WERI-Rb-1 (cell line): ENCODE measurements around the gene ATP7B.

Source experiments
- DNase-seq: peaks from one replicate; pipeline ENCODE4 v3.0.0-alpha.2; 2020
- H3K27ac ChIP-seq: fragments of 250-450 bp; sonication (Bioruptor Pico); 2 replicates; pipeline ENCODE4 v1.5.1; 2020; ENCODE audit warnings: mild to moderate bottlenecking, moderate library complexity
- H3K27me3 ChIP-seq: fragments of 250-450 bp; sonication (Bioruptor Pico); 2 replicates; pipeline ENCODE4 v1.5.1; 2021; ENCODE audit warnings: mild to moderate bottlenecking, low read depth, moderate library complexity; ENCODE audit not compliant: insufficient read depth, severe bottlenecking
- H3K36me3 ChIP-seq: fragments of 250-450 bp; sonication (Bioruptor Pico); 2 replicates; pipeline ENCODE4 v1.5.1; 2020; ENCODE audit warnings: mild to moderate bottlenecking, moderate library complexity
- H3K4me3 ChIP-seq: 2 replicates; pipeline ENCODE4 v1.5.1; 2011; ENCODE audit warnings: low read depth, mild to moderate bottlenecking, control low read depth, low read length
- H3K9me3 ChIP-seq: fragments of 250-450 bp; sonication (Bioruptor Pico); 2 replicates; pipeline ENCODE4 v1.5.1; 2021; ENCODE audit warnings: mild to moderate bottlenecking, moderate library complexity; ENCODE audit not compliant: severe bottlenecking
- TF ChIP-seq, protein P1 (sequence below): IDR thresholded peaks from 2 replicates; pipeline ENCODE4 v1.5.1; 2011; ENCODE audit warnings: low read depth, mild to moderate bottlenecking, control low read depth, inconsistent platforms, low read length

Gene ATP7B

DNA sequence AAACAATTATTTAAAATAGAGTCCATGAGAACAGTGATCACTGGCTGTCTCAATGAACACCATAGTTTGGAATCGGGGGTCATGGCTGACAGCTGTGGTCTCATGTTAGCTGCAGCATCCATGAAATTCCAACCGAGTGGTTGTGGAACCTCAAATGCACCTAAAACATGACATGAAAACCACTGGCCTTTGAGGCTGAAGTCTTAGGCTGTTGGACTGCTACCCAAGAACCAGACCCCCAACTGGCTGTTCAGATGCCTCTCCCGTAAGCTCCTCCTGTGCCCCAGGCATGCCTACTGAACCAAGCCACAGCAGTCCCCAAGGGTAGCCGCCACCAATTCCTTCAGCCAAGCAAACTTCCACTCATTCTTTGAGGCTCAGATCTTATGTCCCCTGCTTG is 50.5 kb downstream of the ATP7B start:
- TF ChIP-seq, protein P1, sequence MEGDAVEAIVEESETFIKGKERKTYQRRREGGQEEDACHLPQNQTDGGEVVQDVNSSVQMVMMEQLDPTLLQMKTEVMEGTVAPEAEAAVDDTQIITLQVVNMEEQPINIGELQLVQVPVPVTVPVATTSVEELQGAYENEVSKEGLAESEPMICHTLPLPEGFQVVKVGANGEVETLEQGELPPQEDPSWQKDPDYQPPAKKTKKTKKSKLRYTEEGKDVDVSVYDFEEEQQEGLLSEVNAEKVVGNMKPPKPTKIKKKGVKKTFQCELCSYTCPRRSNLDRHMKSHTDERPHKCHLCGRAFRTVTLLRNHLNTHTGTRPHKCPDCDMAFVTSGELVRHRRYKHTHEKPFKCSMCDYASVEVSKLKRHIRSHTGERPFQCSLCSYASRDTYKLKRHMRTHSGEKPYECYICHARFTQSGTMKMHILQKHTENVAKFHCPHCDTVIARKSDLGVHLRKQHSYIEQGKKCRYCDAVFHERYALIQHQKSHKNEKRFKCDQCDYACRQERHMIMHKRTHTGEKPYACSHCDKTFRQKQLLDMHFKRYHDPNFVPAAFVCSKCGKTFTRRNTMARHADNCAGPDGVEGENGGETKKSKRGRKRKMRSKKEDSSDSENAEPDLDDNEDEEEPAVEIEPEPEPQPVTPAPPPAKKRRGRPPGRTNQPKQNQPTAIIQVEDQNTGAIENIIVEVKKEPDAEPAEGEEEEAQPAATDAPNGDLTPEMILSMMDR = no peak
- Histone ChIP-seq H3K27me3 (no peaks in the 10 kb centered on the region), H3K36me3 (no peaks in the 10 kb centered on the region), H3K27ac (no peak overlapping the region), H3K4me3 (no peak overlapping the region), H3K9me3 (no peaks in the 10 kb centered on the region)
- no peak for DNase-seq

DNA sequence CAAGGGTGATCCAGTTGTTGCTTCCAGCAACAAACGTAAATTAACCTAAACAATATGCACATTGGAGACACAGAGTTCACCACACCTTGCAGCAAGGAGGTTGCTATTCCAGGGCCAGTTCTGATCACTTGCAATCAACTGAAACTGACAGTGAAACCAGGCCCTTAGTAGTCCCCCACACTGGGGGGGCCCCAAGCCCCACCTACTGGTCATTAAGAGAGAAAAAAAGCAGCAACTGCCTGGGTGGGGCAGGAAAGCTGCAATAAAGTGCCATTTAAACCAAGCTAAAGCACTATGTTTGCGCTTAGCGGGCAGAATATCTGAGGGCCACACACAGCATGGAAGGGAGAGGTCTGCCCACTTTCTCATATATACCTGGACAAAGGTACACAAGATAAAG is 51.5 kb downstream of the ATP7B start:
- Histone ChIP-seq H3K9me3 (no peaks in the 10 kb centered on the region), H3K36me3 (no peaks in the 10 kb centered on the region), H3K4me3 (no peak overlapping the region), H3K27ac (no peak overlapping the region), H3K27me3 (no peaks in the 10 kb centered on the region)
- TF ChIP-seq, protein P1 = no peak
- DNase-seq = no peak

DNA sequence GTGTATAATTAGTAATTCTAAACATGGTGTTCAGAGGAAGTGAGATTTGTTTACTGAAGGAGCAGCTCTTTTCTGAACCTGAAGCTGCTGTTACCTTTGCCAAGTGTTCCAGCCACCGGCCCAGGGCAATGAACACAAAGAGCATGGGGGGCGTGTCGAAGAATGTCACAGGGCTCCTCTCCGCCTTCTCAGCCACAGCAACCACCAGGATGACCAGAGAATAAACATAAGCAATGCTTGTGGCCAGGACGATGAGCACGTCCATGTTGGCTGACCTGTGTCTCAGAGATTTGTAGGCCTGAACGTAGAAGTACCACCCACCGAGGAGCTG is 53.1 kb downstream of the ATP7B start:
- TF ChIP-seq, protein P1 = no peak
- Histone ChIP-seq H3K36me3 (no peaks in the 10 kb centered on the region), H3K9me3 (no peaks in the 10 kb centered on the region)

DNA sequence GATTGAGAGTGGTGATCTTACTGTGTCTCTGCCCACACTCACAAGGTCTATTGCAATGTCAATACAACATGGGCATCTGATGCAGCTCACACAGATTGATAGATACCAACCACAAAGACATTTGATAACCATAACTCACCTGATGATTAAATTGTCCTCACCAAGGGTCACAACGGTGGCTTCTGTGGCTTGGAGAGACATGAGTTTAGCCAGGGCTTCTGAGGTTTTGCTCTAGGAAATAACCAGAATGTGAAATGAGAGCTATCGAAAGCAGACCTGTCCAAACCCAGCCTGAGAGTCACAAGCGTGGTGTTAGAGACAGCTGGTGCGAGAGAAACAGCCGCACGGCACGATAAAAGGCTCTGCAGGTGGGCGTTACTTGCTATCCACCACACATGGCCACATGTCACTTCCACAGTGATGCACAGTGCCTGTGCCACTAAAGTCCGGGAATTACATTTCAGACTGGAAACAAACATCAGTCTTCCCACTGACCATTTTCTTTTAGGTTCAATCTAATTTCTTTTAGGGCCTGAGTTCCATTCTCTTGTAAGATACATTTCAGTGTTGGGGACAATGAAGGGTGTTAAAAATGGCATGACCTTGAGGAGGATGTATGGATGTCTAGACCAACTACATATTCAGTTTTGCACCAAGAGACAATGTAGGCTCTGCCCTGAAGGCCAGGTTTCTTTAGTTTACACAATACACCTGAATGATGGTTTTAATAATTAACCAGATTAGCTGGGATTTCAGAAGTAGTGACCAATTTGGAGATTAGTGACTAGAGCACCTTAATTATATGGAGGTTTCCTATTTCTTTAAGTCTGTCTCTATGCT is 53.7 kb downstream of the ATP7B start:
- DNase-seq = no peak
- no peaks in the 10 kb centered on the region for H3K27me3 ChIP-seq
- TF ChIP-seq, protein P1 = no peak
- H3K4me3 ChIP-seq = no peak overlapping the region
- no peaks in the 10 kb centered on the region for H3K36me3 ChIP-seq
- H3K27ac ChIP-seq = no peak overlapping the region
- H3K9me3 ChIP-seq = no peaks in the 10 kb centered on the region

More for the DNA sequence above, 53.1 kb downstream of the ATP7B start:
- Histone ChIP-seq H3K4me3 (no peak overlapping the region), H3K27me3 (no peaks in the 10 kb centered on the region), H3K27ac (no peak overlapping the region)
- no peak for DNase-seq

DNA sequence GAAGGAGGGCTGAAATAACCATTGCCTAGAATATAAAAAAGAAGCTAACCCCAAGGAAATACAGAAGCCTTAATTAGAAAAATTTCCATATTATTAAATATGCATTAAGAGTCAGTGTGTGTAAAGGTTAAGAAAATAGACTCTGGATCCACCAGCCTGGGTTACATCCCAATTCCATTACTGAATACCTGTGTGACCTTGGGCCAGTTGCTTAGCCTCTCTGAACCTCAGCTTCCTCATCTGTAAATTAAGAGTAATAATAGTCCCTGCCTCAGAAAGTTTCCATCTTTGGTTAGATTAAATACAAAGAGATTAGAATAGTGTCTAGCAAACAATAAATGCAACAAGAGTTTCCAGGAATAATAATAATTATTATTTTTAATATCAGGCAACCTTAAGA is 54.5 kb downstream of the ATP7B start:
- H3K27me3 ChIP-seq = no peaks in the 10 kb centered on the region
- H3K36me3 ChIP-seq = no peaks in the 10 kb centered on the region
- no peak overlapping the region for H3K27ac ChIP-seq
- H3K4me3 ChIP-seq = no peak overlapping the region
- TF ChIP-seq, protein P1 = no peak
- no peak for DNase-seq
- H3K9me3 ChIP-seq = no peaks in the 10 kb centered on the region
